IPS DF 4.7 (cell line): ENCODE measurements around the gene STX4.

Experiments used
- DNase-seq: peaks from one replicate; pipeline ENCODE4 v3.0.0-alpha.2; 2013; ENCODE audit warnings: low spot score; ENCODE audit errors: extremely low read depth

The STX4 gene

GRCh38 chr16:31020536-31020935 lies 12.8 kb upstream of the STX4 start:
- DNase-seq, result no peak

GRCh38 chr16:31022544-31023251 lies 10.7 kb upstream of the STX4 start:
- DNase-seq, result no peak

- no peak for DNase-seq
Observed at GRCh38 chr16:31023252-31023602, 10.1 kb upstream of the STX4 start.

GRCh38 chr16:31023627-31024226 lies 9.6 kb upstream of the STX4 start:
- DNase-seq, result no peak

GRCh38 chr16:31025339-31025738 lies 8.0 kb upstream of the STX4 start:
- DNase-seq, result no peak

- DNase-seq, result no peak
Observed at GRCh38 chr16:31029272-31029671, 4.1 kb upstream of the STX4 start.

- no peak for DNase-seq
Observed at GRCh38 chr16:31031276-31031675, 2.1 kb upstream of the STX4 start.

- no peak for DNase-seq
Observed at GRCh38 chr16:31033709-31034492, 543 bp downstream of the STX4 start.

GRCh38 chr16:31036691-31037090 lies 3.3 kb downstream of the STX4 start:
- no peak for DNase-seq

GRCh38 chr16:31038993-31039392 lies 5.6 kb downstream of the STX4 start:
- no peak for DNase-seq

GRCh38 chr16:31042866-31043265 lies 9.5 kb downstream of the STX4 start:
- DNase-seq, result no peak

- DNase-seq, result no peak
Observed at GRCh38 chr16:31043352-31043751, 10.0 kb downstream of the STX4 start.

GRCh38 chr16:31043898-31044481 lies 10.6 kb downstream of the STX4 start:
- no peak for DNase-seq

- DNase-seq, result no peak
Observed at GRCh38 chr16:31050280-31051030, 17.1 kb downstream of the STX4 start.

- no peak for DNase-seq
Observed at GRCh38 chr16:31052114-31052513, 18.8 kb downstream of the STX4 start.

GRCh38 chr16:31055613-31056012 lies 22.3 kb downstream of the STX4 start:
- no peak for DNase-seq

- no peak for DNase-seq
Observed at GRCh38 chr16:31061126-31061812, 27.9 kb downstream of the STX4 start.

- DNase-seq, result no peak
Observed at GRCh38 chr16:31061813-31062440, 28.6 kb downstream of the STX4 start.

GRCh38 chr16:31063495-31063842 lies 30.1 kb downstream of the STX4 start:
- no peak for DNase-seq

- DNase-seq, result no peak
Observed at GRCh38 chr16:31063843-31064611, 30.7 kb downstream of the STX4 start.
